Endothelial cell of coronary artery (primary cell): Measurements from ENCODE around the gene NT5C3B. TPM values are rescaled to one million over a fixed set of nuclear protein-coding genes. Genes with fewer than 3 reads are reported as not detected.

Source experiments
- total RNA-seq: library from RNA; depleted of rRNA; stranded (reverse); fragments of >200 nt; gene quantifications from 2 replicates; pipeline ENCODE4 v1.2.3, GENCODE V29; 2014

NT5C3B gene
- 54.4 and 54.8 TPM in 2 replicates for total RNA-seq

DNA sequence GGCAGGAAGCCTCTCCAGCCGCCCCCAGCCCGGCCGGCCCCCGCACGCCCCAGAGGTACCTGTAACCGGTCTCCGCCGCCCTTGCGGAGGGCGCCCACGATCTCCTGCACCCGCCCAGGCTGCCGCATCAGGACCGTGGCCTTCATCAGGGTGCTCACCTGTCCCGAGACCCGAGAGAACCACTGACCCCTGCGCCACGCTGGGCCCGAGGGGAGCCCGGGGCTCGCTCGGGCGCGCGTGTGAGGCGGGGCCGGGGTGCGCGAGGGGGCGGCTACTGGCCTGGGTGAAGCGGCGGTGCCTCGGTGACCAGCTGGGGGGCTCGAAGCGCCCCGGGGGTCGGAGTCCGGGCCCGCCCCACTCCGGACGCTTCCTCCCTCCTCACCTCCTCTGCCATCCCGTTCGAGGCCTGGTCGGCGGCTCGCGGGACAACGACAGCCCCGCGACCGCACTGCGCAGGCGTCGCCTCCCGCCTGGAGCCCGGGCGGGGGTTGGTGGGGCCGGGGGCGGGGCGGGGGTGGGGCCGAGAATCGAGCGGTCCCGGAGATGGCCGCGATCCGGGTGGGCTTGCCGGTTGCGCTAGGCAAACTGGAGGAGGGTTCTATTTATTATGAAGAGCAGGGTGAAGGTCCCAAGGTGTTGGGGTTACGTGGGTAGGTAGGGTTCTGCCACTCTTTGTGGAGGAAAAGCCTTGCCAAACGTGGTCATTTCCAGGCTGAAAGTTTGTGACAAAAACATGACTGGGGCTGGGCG is at the start of gene NT5C3B:
Gene NT5C3B, minus strand, starts transcription at position 433 of the 750 bp plus-strand sequence. Its CDS starts 39 bp downstream, at position 394.

DNA sequence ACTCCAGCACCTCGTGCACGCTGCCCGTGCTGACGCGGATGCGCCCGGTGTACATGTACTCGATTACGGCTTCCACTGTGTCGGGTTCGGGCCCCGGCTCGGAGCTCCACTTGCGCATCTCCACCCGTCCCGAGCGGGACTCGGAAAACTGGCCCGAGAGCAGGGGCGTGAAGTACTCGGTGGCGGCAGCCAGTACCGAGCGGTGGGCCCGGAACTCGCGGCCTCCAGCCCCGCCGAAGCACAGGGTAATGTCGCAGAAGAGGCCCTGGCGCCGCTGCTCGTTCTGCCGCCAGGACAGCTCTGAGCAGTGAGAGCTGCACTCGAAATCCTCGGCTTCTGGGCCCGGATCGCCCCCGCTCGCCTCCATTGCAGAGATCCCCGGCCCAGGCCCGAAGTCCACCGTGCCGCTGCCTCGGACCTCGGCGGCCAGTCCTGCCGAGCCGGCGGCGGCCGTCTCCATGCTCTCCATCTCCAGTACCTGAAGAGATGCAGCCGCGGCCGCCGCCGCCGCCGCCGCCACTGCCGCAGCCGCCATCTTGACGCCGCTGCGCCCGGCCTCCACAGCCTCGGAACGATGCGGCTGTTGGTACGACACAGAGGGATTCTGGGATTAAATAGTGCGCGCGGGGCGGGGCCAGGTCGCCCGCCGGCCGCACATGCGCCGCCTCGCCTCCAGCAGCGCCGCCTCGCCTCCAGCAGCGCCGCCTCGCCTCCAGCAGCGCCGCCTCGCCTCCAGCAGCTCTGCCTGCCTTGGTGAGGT is 29.0 kb upstream of the NT5C3B start, which contains the start of gene KLHL11:
Gene KLHL11, minus strand, starts transcription at position 588 of the 760 bp plus-strand sequence. Its CDS starts 53 bp downstream, at position 535.

DNA sequence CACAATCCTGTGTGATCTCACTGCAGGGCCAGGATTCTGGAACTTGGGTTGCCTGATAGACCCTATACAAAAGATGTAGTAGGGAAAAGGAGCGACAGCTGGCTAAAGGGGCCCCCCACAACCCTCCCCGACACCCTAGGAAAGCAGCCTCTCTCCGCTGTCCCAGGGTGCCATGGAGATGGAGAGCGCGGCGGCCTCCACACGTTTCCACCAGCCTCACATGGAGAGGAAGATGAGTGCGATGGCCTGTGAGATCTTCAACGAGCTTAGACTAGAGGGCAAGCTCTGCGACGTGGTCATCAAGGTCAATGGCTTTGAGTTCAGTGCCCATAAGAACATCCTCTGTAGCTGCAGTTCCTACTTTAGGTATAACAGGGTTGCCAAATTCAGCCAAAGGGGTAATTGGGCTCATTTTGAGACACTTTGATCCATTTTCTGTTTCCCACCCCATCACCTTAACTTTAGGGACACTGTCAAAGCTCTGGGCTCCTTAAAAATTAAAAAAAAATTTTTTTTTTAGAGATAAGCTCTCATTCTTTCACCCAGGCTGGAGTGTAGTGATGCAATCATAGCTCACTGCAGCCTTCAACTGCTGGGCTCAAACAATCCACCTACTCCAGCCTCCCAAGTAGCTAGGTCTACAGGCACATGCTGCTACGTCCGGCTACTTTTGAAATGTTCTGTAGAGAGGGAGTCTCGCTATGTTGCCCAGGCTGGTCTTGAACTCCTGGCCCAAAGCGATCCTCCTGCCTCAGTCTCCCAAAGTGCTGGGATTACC is 1.9 kb upstream of the NT5C3B start, which contains the start of gene KLHL10:
Gene KLHL10, plus strand, starts transcription at position 65 of the 778 bp plus-strand sequence. Its CDS starts 108 bp downstream, at position 173.

DNA sequence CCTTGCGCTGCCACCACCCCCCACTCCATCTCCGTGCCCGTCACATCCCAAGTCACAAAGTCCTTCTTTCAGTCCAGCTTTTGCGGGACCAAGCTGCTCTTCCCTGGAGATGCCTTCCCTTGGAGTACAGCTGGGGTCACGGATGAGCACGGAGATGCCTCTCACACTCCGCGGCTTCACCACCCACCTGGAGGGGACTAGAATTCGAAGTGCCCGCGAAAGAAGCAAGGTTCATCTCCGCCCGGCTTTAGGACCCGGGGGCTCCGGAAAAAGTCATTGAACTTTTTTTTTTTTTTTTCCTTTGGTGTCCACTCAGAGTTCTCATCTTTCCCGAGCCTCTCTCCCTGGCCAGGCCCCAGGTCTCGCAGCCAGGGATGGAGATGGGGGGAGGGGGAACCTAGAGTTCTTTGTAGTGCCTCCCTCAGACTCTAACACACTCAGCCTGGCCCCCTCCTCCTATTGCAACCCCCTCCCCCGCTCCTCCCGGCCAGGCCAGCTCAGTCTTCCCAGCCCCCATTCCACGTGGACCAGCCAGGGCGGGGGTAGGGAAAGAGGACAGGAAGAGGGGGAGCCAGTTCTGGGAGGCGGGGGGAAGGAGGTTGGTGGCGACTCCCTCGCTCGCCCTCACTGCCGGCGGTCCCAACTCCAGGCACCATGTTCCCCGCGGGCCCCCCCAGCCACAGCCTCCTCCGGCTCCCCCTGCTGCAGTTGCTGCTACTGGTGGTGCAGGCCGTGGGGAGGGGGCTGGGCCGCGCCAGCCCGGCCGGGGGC is 23.5 kb downstream of the NT5C3B start, which contains the start of gene FKBP10:
Gene FKBP10, plus strand, starts transcription at position 624 of the 771 bp plus-strand sequence. Its CDS starts 31 bp downstream, at position 655.

DNA sequence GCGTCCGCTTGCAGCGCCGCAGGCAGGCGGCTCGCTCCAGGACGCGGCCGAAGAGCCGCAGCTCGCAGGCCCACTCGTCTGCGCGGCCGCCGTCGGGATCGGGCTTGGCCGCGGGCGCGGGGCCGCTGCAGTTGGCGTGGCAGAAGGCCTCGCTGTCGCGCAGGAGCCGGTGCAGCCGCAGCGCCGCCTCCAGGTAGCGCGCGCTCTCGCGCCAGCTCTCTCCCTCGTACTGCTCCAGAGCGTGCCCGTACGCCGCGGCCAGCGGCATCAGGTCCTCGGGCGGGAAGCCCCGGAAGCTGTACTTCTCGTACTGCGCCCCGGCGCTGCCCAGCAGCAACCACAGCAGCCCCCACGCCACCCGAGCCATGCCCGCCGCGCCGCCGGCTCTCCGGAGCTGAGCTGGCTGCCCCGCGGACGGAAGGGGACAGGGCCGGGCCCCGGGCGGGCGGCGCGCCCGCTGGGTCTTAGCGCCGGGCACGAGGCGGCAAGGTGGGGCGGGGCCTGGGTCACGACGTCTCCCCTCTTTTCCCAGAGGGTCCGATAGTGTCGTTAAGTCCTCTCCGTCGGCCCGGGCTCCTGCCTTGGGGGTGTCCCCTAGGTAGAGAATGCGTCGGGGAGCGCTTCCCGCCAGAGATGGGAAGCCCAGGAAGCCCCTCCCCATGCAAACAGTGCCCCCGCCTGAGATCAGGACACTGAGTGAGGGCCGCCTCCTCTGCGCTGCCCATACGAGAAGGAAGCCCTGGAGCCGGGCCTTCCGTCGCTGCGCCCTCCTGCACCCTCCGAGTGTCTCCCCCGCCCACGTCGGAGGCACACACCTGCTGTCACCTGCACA is 24.3 kb downstream of the NT5C3B start, which contains the start of gene P3H4:
Gene P3H4, minus strand, starts transcription at position 401 of the 832 bp plus-strand sequence. Its CDS starts 34 bp downstream, at position 367.

DNA sequence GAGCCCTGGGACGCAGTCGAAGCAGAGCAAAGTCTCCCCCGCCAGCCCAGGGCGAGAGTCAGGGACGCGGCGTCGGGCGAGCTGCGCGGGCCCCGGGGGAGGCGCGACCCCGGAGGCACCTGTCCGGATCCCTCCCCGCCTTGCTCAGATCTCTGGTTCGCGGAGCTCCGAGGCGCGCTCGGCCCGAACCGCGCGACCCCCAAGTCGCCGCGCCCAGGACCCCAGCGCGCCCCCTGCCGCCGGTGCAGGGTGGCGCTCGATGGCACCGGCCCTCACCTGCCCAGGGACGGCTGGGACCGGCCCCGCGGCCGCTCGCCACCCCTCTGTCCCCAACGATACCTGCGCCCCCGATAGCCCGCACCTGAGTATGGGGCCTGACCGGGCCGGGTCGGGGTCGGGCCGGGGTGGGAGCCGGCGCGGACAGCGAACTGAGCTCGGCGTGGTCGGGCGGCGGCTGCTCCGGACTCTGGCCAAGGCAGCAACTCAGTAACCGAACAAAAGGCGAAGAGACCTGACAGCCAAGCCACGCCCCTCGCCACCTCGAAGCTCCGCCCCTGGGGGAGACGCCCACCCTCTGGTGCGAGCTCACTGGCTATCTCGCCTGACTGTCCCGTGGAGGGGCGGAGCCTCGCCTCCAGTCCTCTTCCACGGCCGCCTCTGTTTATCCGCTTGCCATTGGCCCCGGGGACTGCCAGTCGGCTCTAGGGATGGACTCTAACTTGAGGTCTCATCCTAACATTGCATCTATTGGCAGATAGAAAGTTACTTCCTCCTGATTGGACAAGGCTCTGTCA is 49.6 kb downstream of the NT5C3B start, which contains the start of gene JUP:
Gene JUP, minus strand, starts transcription at position 485 of the 794 bp plus-strand sequence. CDS start 14,857 bp downstream, outside the sequence.

Other genes with a start within 250 kb of the NT5C3B start
- 0.19 TPM in 1 of 2 replicates, not detected in the other for gene KRT14, start 249.3 kb downstream of the NT5C3B start, total RNA-seq
- gene KRT16, start 223.5 kb downstream of the NT5C3B start, total RNA-seq, result 0.09 TPM in 1 of 2 replicates, not detected in the other
- 2.2 and 2.4 TPM in 2 replicates for gene KRT17, start 211.7 kb downstream of the NT5C3B start, total RNA-seq
- 68.4 and 86.9 TPM in 2 replicates for gene EIF1, start 147.3 kb downstream of the NT5C3B start, total RNA-seq
- not detected in 2 replicates for gene GAST, start 123.9 kb downstream of the NT5C3B start, total RNA-seq
- gene HAP1, start 101.6 kb downstream of the NT5C3B start, total RNA-seq, result 0.28 and 0.36 TPM in 2 replicates
- gene JUP, start 49.5 kb downstream of the NT5C3B start, total RNA-seq, result 79.8 and 113 TPM in 2 replicates
- 62.4 and 107 TPM in 2 replicates for gene P3H4, start 24.3 kb downstream of the NT5C3B start, total RNA-seq
- 103 and 201 TPM in 2 replicates for gene FKBP10, start 23.2 kb downstream of the NT5C3B start, total RNA-seq
- 0.18 TPM in 1 of 2 replicates, not detected in the other for gene KLHL10, start 1.6 kb upstream of the NT5C3B start, total RNA-seq
- gene KLHL11, start 29.2 kb upstream of the NT5C3B start, total RNA-seq, result 23.9 and 26.9 TPM in 2 replicates
- gene ACLY, start 82.7 kb upstream of the NT5C3B start, total RNA-seq, result 202 and 207 TPM in 2 replicates
- 0.18 and 0.28 TPM in 2 replicates for gene ODAD4, start 94.4 kb upstream of the NT5C3B start, total RNA-seq
- 50.8 and 58.7 TPM in 2 replicates for gene CNP, start 130.6 kb upstream of the NT5C3B start, total RNA-seq
- 92.2 and 100 TPM in 2 replicates for gene DNAJC7, start 181.2 kb upstream of the NT5C3B start, total RNA-seq
- gene NKIRAS2, start 183.9 kb upstream of the NT5C3B start, total RNA-seq, result 30.4 and 33.5 TPM in 2 replicates
- 0.09 and 0.28 TPM in 2 replicates for gene C17orf113, start 214.4 kb upstream of the NT5C3B start, total RNA-seq